ENCODE results near the gene CCDC195.

GRCh38 chr2:224659714-224660113 is 56.5 kb downstream of the CCDC195 start:
- TF ChIP-seq CTCF (IDR thresholded peaks at IDR 0.05) (no peak), ZFX (IDR thresholded peaks at IDR 0.05; ENCODE audit: borderline replicate concordance) (no peak)

All from 22Rv1 (cell line).